HepG2 (cell line): ENCODE data around the gene TENT4B. TPM values are rescaled to one million over a fixed set of nuclear protein-coding genes. Genes with fewer than 3 reads are reported as not detected.

Experiments used
- ARID5B ChIP-seq: IDR thresholded peaks from 2 replicates; pipeline ENCODE4 v1.4.0; 2020; ENCODE audit warnings: mild to moderate bottlenecking, missing genetic modification reagents
- GABPA ChIP-seq, 2 experiments: IDR thresholded peaks; 2 replicates each; pipeline ENCODE4 v1.6.1; 2011 to 2016; ENCODE audit warnings: low read depth in 2 of 2, low read length in 1 of 2, missing biosample characterization in 1 of 2, missing genetic modification characterization in 1 of 2
- GRHL1 ChIP-seq: sonication (generic); formaldehyde crosslinking; conservative IDR thresholded peaks from 2 replicates; pipeline ENCODE4 v1.8.0; 2022; ENCODE audit warnings: missing genetic modification reagents
- HOXA3 ChIP-seq: sonication (generic); formaldehyde crosslinking; IDR thresholded peaks from 2 replicates; pipeline ENCODE4 v1.5.0; 2020; ENCODE audit warnings: missing genetic modification reagents
- KDM4B ChIP-seq: sonication (generic); formaldehyde crosslinking; IDR thresholded peaks from 2 replicates; pipeline ENCODE4 v1.4.0; 2020; ENCODE audit warnings: missing genetic modification reagents
- MAX ChIP-seq: IDR thresholded peaks from 2 replicates; pipeline ENCODE4 v1.6.1; 2012; ENCODE audit warnings: inconsistent platforms
- NFE2 ChIP-seq: sonication (generic); formaldehyde crosslinking; IDR thresholded peaks from 2 replicates; pipeline ENCODE4 v1.4.0; 2020; ENCODE audit warnings: missing genetic modification reagents
- NFRKB ChIP-seq: fragments of 450-650 bp; IDR thresholded peaks from 2 replicates; pipeline ENCODE4 v1.6.1; 2017
- NRL ChIP-seq: sonication (generic); formaldehyde crosslinking; IDR thresholded peaks from 2 replicates; pipeline ENCODE4 v1.5.0; 2020; ENCODE audit warnings: missing genetic modification reagents, mild to moderate bottlenecking, moderate library complexity, borderline replicate concordance
- PHF8 ChIP-seq: sonication (generic); formaldehyde crosslinking; IDR thresholded peaks from 2 replicates; pipeline ENCODE4 v1.5.0; 2020; ENCODE audit warnings: missing genetic modification reagents
- RBFOX2 ChIP-seq: fragments of 200-400 bp; formaldehyde crosslinking; IDR thresholded peaks from 2 replicates; pipeline ENCODE4 v1.6.1; 2017; ENCODE audit warnings: low read depth, mild to moderate bottlenecking, low read length
- RNF2 ChIP-seq: fragments of 450-650 bp; conservative IDR thresholded peaks from 2 replicates; pipeline ENCODE4 v1.6.1; 2016; ENCODE audit warnings: low read depth
- TEF ChIP-seq: sonication (generic); formaldehyde crosslinking; IDR thresholded peaks from 2 replicates; pipeline ENCODE4 v1.5.0; 2020; ENCODE audit warnings: missing genetic modification reagents
- ZBTB14 ChIP-seq: sonication (generic); formaldehyde crosslinking; IDR thresholded peaks from 2 replicates; pipeline ENCODE4 v1.4.0; 2020; ENCODE audit warnings: missing genetic modification reagents
- ZFP36L1 ChIP-seq: sonication (generic); formaldehyde crosslinking; IDR thresholded peaks from 2 replicates; pipeline ENCODE4 v1.8.0; 2022; ENCODE audit warnings: mild to moderate bottlenecking, missing genetic modification reagents, moderate library complexity
- ZNF235 ChIP-seq: sonication (generic); formaldehyde crosslinking; IDR thresholded peaks from 2 replicates; pipeline ENCODE4 v1.8.1; 2023; ENCODE audit warnings: mild to moderate bottlenecking, missing genetic modification reagents, borderline replicate concordance
- ZNF292 ChIP-seq: sonication (generic); formaldehyde crosslinking; IDR thresholded peaks from 2 replicates; pipeline ENCODE4 v1.8.1; 2022; ENCODE audit warnings: mild to moderate bottlenecking, low read depth, missing genetic modification reagents, borderline replicate concordance
- ZNF563 ChIP-seq: sonication (generic); formaldehyde crosslinking; IDR thresholded peaks from 2 replicates; pipeline ENCODE4 v1.8.0; 2022; ENCODE audit warnings: mild to moderate bottlenecking, moderate library complexity, missing genetic modification reagents
- ZNF749 ChIP-seq: sonication (generic); formaldehyde crosslinking; IDR thresholded peaks from 2 replicates; pipeline ENCODE4 v1.8.0; 2022; ENCODE audit warnings: mild to moderate bottlenecking, missing genetic modification reagents, moderate library complexity, borderline replicate concordance
- ZNF776 ChIP-seq: sonication (generic); formaldehyde crosslinking; IDR thresholded peaks from 2 replicates; pipeline ENCODE4 v1.4.0; 2020; ENCODE audit warnings: mild to moderate bottlenecking, missing genetic modification reagents
- ZNF782 ChIP-seq: sonication (generic); formaldehyde crosslinking; IDR thresholded peaks from 2 replicates; pipeline ENCODE4 v1.4.0; 2020; ENCODE audit warnings: missing genetic modification reagents, mild to moderate bottlenecking, borderline replicate concordance
- polyA plus RNA-seq, 8 experiments: library from polyadenylated mRNA; depleted of rRNA in 3 of 8; stranded (reverse) in 7 of 8; unstranded in 1 of 8; fragments of >200 nt; fragmentation: Illumina TruSeq in 4 of 8; extraction: Trizol in 4 of 8; gene quantifications; 2 replicates each; pipeline versions ENCODE4 v1.2.1 to v1.2.3, GENCODE V29; 2011 to 2016; ENCODE audit warnings: low read depth in 4 of 8, missing spikeins in 1 of 8, mixed read lengths in 1 of 8; ENCODE audit not compliant: insufficient read depth in 1 of 8
- total RNA-seq, 5 experiments: library from RNA; depleted of rRNA; stranded (reverse); fragments of >200 nt; fragmentation: Illumina TruSeq; extraction: Trizol; gene quantifications; 2 replicates each; pipeline ENCODE4 v1.2.3, GENCODE V29; 2016; ENCODE audit warnings: low read depth in 1 of 5

Gene TENT4B
- total and polyA plus RNA-seq, 2 of the 13 experiments (the other 11 are each of a cell fraction or from before 2014, with no cell fraction given), result 15.0 to 32.8 TPM

GRCh38 chr16:50246299-50247122, 93.4 kb downstream of the TENT4B start (continued):
- TF ChIP-seq RBFOX2, result 0 out of 2 replicates have a peak, but pooled peaks have one; percentile 16
- TF ChIP-seq TEF (CRISPR knock-in tag), result no peak
- 0 out of 2 replicates have a peak, but pooled peaks have one; percentile 32 for TF ChIP-seq RNF2
- peak; percentile 12; the same call in 1 of the 2 replicates for TF ChIP-seq ARID5B (CRISPR knock-in tag)
- no peak for TF ChIP-seq GRHL1 (CRISPR knock-in tag)
- TF ChIP-seq ZNF749 (CRISPR knock-in tag), result no peak
- 0 out of 2 replicates have a peak, but pooled peaks have one; percentile 32 for TF ChIP-seq KDM4B (CRISPR knock-in tag)
- TF ChIP-seq PHF8 (CRISPR knock-in tag), result peak; percentile 61
- TF ChIP-seq NFRKB, result no peak
- TF ChIP-seq MAX, result peak; percentile 36; the same call in 1 of the 2 replicates
- 0 out of 2 replicates have a peak, but pooled peaks have one; percentile 40 for TF ChIP-seq ZNF782 (CRISPR knock-in tag)
- TF ChIP-seq ZNF292 (CRISPR knock-in tag), result 0 out of 2 replicates have a peak, but pooled peaks have one; percentile 21
- peak; percentile 67; the same call in 1 of the 2 replicates for TF ChIP-seq NRL (CRISPR knock-in tag)
- peak; percentile 66; the same call in 1 of the 2 replicates for TF ChIP-seq ZBTB14 (CRISPR knock-in tag)
- TF ChIP-seq ZNF235, result 0 out of 2 replicates have a peak, but pooled peaks have one; percentile 36
- no peak for TF ChIP-seq GABPA (IDR thresholded peaks at IDR 0.05; ENCODE audit: low read depth, low read length)
- TF ChIP-seq GABPA (CRISPR knock-in tag; IDR thresholded peaks at IDR 0.05; ENCODE audit: low read depth), result no peak
- TF ChIP-seq ZNF563 (CRISPR knock-in tag), result peak; percentile 23; the same call in 1 of the 2 replicates
- TF ChIP-seq HOXA3 (CRISPR knock-in tag), result no peak
- no peak for TF ChIP-seq ZFP36L1
- TF ChIP-seq NFE2 (CRISPR knock-in tag), result 0 out of 2 replicates have a peak, but pooled peaks have one; percentile 20
- TF ChIP-seq ZNF776 (CRISPR knock-in tag), result peak; percentile 43; the same call in 1 of the 2 replicates
